ENCODE results near the gene KLHDC7B. TPM values are rescaled to one million over a fixed set of nuclear protein-coding genes. Genes with fewer than 3 reads are reported as not detected.

The KLHDC7B gene
- total and polyA plus RNA-seq, 2 of the 13 experiments (the other 11 are each of a cell fraction or from before 2014, with no cell fraction given) = 0.11 TPM; not detected in 1

- TF ChIP-seq ISX (CRISPR knock-in tag; conservative IDR thresholded peaks at IDR 0.05) (0 out of 2 replicates have a peak, but pooled peaks have one; percentile 55), ZNF547 (CRISPR knock-in tag; IDR thresholded peaks at IDR 0.05) (peak; percentile 66), YEATS2 (CRISPR knock-in tag; IDR thresholded peaks at IDR 0.05; ENCODE audit: borderline replicate concordance) (peak; percentile 50), ZMAT3 (CRISPR knock-in tag; conservative IDR thresholded peaks at IDR 0.05) (peak; percentile 33), ZNF326 (CRISPR knock-in tag; IDR thresholded peaks at IDR 0.05; ENCODE audit: borderline replicate concordance) (no peak), IKZF4 (CRISPR knock-in tag; IDR thresholded peaks at IDR 0.05; ENCODE audit: borderline replicate concordance, low read depth, not compliant biosample characterization) (peak; percentile 59), NFKB2 (CRISPR knock-in tag; IDR thresholded peaks at IDR 0.05; ENCODE audit: borderline replicate concordance) (no peak; the same call in 1 of the 2 replicates), GTF2F1 (IDR thresholded peaks at IDR 0.05; ENCODE audit: low read length) (no peak), ZNF468 (CRISPR knock-in tag; IDR thresholded peaks at IDR 0.05) (no peak), SP140L (CRISPR knock-in tag; IDR thresholded peaks at IDR 0.05; ENCODE audit: borderline replicate concordance) (0 out of 2 replicates have a peak, but pooled peaks have one; percentile 38), YY1 (IDR thresholded peaks at IDR 0.05; ENCODE audit: insufficient read depth, insufficient replicate concordance, low read depth, low read length) (peak; percentile 23), ZNF335 (CRISPR knock-in tag; IDR thresholded peaks at IDR 0.05) (0 out of 2 replicates have a peak, but pooled peaks have one; percentile 43), JUNB (CRISPR knock-in tag; IDR thresholded peaks at IDR 0.05; ENCODE audit: borderline replicate concordance) (no peak), TAF15 (IDR thresholded peaks at IDR 0.05; ENCODE audit: low read depth, low read length, poor library complexity, severe bottlenecking) (no peak), RBM39 (IDR thresholded peaks at IDR 0.05; ENCODE audit: low read depth, low read length, poor library complexity, severe bottlenecking) (peak; percentile 67), IRF9 (CRISPR knock-in tag; IDR thresholded peaks at IDR 0.05; ENCODE audit: borderline replicate concordance) (peak; percentile 52; the same call in 1 of the 2 replicates), ZNF234 (CRISPR knock-in tag; conservative IDR thresholded peaks at IDR 0.05) (peak; percentile 95), ELF3 (CRISPR knock-in tag; IDR thresholded peaks at IDR 0.05) (peak; percentile 38; the same call in 1 of the 2 replicates), ZNF773 (CRISPR knock-in tag; IDR thresholded peaks at IDR 0.05; ENCODE audit: borderline replicate concordance) (peak; percentile 58; the same call in 1 of the 2 replicates), REXO4 (CRISPR knock-in tag; IDR thresholded peaks at IDR 0.05; ENCODE audit: borderline replicate concordance) (peak; percentile 77; the same call in 1 of the 2 replicates), BRD4 (CRISPR knock-in tag; IDR thresholded peaks at IDR 0.05) (peak; percentile 45; the same call in 1 of the 2 replicates), NR2F2 (IDR thresholded peaks at IDR 0.05; ENCODE audit: borderline replicate concordance, low read depth) (peak; percentile 4; the same call in 1 of the 2 replicates), ZNF776 (CRISPR knock-in tag; IDR thresholded peaks at IDR 0.05) (peak; percentile 87; the same call in 1 of the 2 replicates)
- TF ChIP-seq, protein P1, sequence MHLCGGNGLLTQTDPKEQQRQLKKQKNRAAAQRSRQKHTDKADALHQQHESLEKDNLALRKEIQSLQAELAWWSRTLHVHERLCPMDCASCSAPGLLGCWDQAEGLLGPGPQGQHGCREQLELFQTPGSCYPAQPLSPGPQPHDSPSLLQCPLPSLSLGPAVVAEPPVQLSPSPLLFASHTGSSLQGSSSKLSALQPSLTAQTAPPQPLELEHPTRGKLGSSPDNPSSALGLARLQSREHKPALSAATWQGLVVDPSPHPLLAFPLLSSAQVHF (CRISPR knock-in tag; IDR thresholded peaks at IDR 0.05) = no peak; the same call in 1 of the 2 replicates
- TF ChIP-seq, protein P2, sequence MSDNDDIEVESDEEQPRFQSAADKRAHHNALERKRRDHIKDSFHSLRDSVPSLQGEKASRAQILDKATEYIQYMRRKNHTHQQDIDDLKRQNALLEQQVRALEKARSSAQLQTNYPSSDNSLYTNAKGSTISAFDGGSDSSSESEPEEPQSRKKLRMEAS (IDR thresholded peaks at IDR 0.05) = peak; percentile 90
Measured at GRCh38 chr22:50525104-50525857, 20.4 kb upstream of the KLHDC7B start, which contains the start of gene SCO2 (continued).
